ENCODE results near the gene FAM3C.

GRCh38 chr7:121437470-121437869 is 41.4 kb upstream of the FAM3C start:
- TF ChIP-seq POLR2AphosphoS5 (IDR thresholded peaks at IDR 0.05; ENCODE audit: low read depth, low read length): no peak
- TF ChIP-seq TAF1 (IDR thresholded peaks at IDR 0.05; ENCODE audit: low read depth, low read length): no peak
- no peak for TF ChIP-seq POLR2A (IDR thresholded peaks at IDR 0.05; ENCODE audit: low read depth, low read length)

All from GM12891 (cell line).